ENCODE measurements around the gene TMPRSS2. TPM values are rescaled to one million over a fixed set of nuclear protein-coding genes. Genes with fewer than 3 reads are reported as not detected.

Gene TMPRSS2
- not detected in 2 replicates for total RNA-seq

GRCh38 chr21:41507521-41508414, at the start of gene TMPRSS2:
TSS of gene TMPRSS2 (minus strand) at chr21:41508158. CDS start at chr21:41498133, 10,025 bp downstream.

GRCh38 chr21:41425954-41426675, 81.8 kb downstream of the TMPRSS2 start, which contains the start of gene MX1:
TSS of gene MX1 (plus strand) at chr21:41426239. CDS start at chr21:41432071, 5,832 bp downstream.

Other genes starting within 250 kb of the TMPRSS2 start
- gene FAM3B, start 191.4 kb downstream of the TMPRSS2 start, total RNA-seq = not detected in 2 replicates
- gene MX2, start 146.1 kb downstream of the TMPRSS2 start, total RNA-seq = 0.45 and 1.5 TPM in 2 replicates
- 0.67 and 1.0 TPM in 2 replicates for gene MX1, start 81.9 kb downstream of the TMPRSS2 start, total RNA-seq